ENCODE data around the gene PTPRM.

Gene PTPRM

DNA sequence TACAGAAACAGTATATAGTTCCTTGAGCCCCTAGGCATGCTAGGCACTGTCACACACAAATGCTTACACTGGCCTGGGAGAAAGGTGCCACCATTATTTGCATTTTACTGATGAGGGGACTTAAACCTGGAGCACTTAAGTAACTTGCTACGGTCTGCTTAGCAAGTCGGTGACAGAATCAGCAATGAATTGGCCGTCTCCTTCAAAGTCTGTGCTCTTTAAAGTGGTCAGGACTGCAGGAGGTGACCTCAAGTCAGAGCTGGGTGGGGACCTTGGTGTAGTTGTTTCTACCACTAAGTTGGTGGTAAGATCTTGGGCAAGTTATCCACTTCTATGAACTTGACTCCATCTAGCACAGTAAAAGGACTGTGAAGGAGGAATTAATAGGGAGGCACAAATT is 34.8 kb downstream of the PTPRM start:
- TF ChIP-seq EZH2phosphoT487 (conservative IDR thresholded peaks at IDR 0.05; ENCODE audit: low read length), result no peak
- TF ChIP-seq, protein P1, sequence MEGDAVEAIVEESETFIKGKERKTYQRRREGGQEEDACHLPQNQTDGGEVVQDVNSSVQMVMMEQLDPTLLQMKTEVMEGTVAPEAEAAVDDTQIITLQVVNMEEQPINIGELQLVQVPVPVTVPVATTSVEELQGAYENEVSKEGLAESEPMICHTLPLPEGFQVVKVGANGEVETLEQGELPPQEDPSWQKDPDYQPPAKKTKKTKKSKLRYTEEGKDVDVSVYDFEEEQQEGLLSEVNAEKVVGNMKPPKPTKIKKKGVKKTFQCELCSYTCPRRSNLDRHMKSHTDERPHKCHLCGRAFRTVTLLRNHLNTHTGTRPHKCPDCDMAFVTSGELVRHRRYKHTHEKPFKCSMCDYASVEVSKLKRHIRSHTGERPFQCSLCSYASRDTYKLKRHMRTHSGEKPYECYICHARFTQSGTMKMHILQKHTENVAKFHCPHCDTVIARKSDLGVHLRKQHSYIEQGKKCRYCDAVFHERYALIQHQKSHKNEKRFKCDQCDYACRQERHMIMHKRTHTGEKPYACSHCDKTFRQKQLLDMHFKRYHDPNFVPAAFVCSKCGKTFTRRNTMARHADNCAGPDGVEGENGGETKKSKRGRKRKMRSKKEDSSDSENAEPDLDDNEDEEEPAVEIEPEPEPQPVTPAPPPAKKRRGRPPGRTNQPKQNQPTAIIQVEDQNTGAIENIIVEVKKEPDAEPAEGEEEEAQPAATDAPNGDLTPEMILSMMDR (IDR thresholded peaks at IDR 0.05; ENCODE audit: insufficient read depth, low read length, poor library complexity, severe bottlenecking), result no peak
- Histone ChIP-seq H3K9me3 (ENCODE audit: insufficient read depth, low read length) (no peaks in the 10 kb centered on the region), H4K20me1 (ENCODE audit: low read depth, low read length) (no peaks in the 10 kb centered on the region), H3K9me2 (replicated peaks; ENCODE audit: insufficient read depth, low read length) (no peaks in the 10 kb centered on the region), H3K36me3 (ENCODE audit: low read length) (no peaks in the 10 kb centered on the region), H3K27me3 (ENCODE audit: low read length) (no peaks in the 10 kb centered on the region), H3K27ac (ENCODE audit: low read depth, low read length) (no peak overlapping the region), H3K4me3 (ENCODE audit: insufficient read depth, low read length, poor library complexity, severe bottlenecking) (no peak overlapping the region), H2AFZ (ENCODE audit: low read depth, low read length, severe bottlenecking) (no peak overlapping the region), H3K79me2 (ENCODE audit: insufficient read depth, low read length) (no peaks in the 10 kb centered on the region), H3K9ac (ENCODE audit: low read length) (no peak overlapping the region), H3F3A (ENCODE audit: insufficient read depth) (no peaks in the 10 kb centered on the region), H3K4me2 (ENCODE audit: low read depth, low read length, poor library complexity, severe bottlenecking) (no peak overlapping the region)

DNA sequence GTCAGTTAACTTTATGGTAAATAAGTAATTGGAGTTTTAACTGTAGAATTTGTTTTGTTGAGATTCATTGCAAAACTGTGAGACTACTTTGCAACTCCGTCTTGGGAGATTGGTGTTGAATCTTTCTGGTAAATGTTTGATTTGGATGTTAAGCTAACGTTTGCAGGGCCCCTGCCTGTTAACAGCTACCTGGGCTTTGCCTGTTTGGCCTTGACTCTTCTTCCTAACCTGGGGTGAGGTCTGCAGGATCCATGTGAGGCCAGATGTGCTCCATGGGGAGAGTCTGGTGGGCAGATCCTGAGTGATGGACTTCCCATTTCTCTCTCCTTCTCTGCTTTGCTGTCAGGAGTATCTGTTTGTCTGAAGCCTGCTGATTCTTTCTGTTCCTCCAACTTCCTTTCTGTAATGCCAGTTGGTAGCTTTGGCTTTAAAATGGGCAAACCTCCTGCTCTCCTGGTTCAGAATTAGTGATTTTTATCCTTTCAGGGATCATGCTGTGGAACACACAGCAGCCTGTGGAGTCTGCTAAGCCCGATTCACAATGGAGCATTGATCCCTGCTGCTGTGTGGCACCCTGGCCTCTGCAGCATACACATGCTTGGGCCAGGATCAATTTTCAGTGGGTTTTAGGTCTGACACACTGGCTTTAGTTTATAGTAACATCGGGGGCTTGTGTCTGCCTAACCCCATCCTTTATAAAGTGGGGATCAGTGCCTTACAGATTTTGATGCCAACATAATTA is 36.3 kb downstream of the PTPRM start:
- Histone ChIP-seq H3K27me3 (ENCODE audit: low read length) (no peaks in the 10 kb centered on the region), H3K9me3 (ENCODE audit: insufficient read depth, low read length) (no peaks in the 10 kb centered on the region), H3K79me2 (ENCODE audit: insufficient read depth, low read length) (no peaks in the 10 kb centered on the region), H3K36me3 (ENCODE audit: low read length) (no peaks in the 10 kb centered on the region), H3K4me2 (ENCODE audit: low read depth, low read length, poor library complexity, severe bottlenecking) (no peak overlapping the region), H3K9me2 (replicated peaks; ENCODE audit: insufficient read depth, low read length) (no peaks in the 10 kb centered on the region), H4K20me1 (ENCODE audit: low read depth, low read length) (no peaks in the 10 kb centered on the region), H3K9ac (ENCODE audit: low read length) (no peak overlapping the region), H2AFZ (ENCODE audit: low read depth, low read length, severe bottlenecking) (no peak overlapping the region), H3K4me3 (ENCODE audit: insufficient read depth, low read length, poor library complexity, severe bottlenecking) (no peak overlapping the region), H3F3A (ENCODE audit: insufficient read depth) (no peaks in the 10 kb centered on the region), H3K27ac (ENCODE audit: low read depth, low read length) (no peak overlapping the region)
- TF ChIP-seq EZH2phosphoT487 (conservative IDR thresholded peaks at IDR 0.05; ENCODE audit: low read length), result no peak
- TF ChIP-seq, protein P1 (IDR thresholded peaks at IDR 0.05; ENCODE audit: insufficient read depth, low read length, poor library complexity, severe bottlenecking), result no peak

DNA sequence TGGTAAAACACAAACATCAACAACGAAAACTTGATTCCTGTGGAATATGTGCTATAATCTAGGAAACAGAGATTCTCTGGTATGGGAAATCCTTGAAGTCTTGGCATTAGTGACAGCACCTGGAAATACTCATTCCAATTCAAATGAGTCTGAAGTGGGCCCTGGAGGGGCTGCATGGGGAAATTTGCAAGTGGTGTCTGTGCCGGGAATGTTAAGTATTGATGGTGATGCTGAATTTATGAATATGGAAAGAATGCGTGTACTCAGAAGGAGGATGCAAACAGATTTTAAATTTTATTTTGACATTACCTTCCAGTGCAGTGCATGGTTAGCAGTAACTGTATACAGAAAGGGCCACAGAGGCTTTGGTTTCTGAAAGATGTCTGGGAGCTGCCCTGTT is 37.2 kb downstream of the PTPRM start:
- Histone ChIP-seq H3K36me3 (ENCODE audit: low read length) (no peaks in the 10 kb centered on the region), H2AFZ (ENCODE audit: low read depth, low read length, severe bottlenecking) (no peak overlapping the region), H3K4me2 (ENCODE audit: low read depth, low read length, poor library complexity, severe bottlenecking) (no peak overlapping the region), H3K9me2 (replicated peaks; ENCODE audit: insufficient read depth, low read length) (no peaks in the 10 kb centered on the region), H4K20me1 (ENCODE audit: low read depth, low read length) (no peaks in the 10 kb centered on the region), H3K79me2 (ENCODE audit: insufficient read depth, low read length) (no peaks in the 10 kb centered on the region), H3K9ac (ENCODE audit: low read length) (no peak overlapping the region), H3K4me3 (ENCODE audit: insufficient read depth, low read length, poor library complexity, severe bottlenecking) (no peak overlapping the region), H3K9me3 (ENCODE audit: insufficient read depth, low read length) (no peaks in the 10 kb centered on the region), H3K27me3 (ENCODE audit: low read length) (no peaks in the 10 kb centered on the region), H3F3A (ENCODE audit: insufficient read depth) (no peaks in the 10 kb centered on the region), H3K27ac (ENCODE audit: low read depth, low read length) (no peak overlapping the region)
- no peak for TF ChIP-seq EZH2phosphoT487 (conservative IDR thresholded peaks at IDR 0.05; ENCODE audit: low read length)
- TF ChIP-seq, protein P1 (IDR thresholded peaks at IDR 0.05; ENCODE audit: insufficient read depth, low read length, poor library complexity, severe bottlenecking), result no peak

Measured in SU-DHL-6 (cell line).